ENCODE results near the gene THYN1.

The THYN1 gene

GRCh38 chr11:134207538-134208239 lies 45.5 kb downstream of the THYN1 start:
- no peak for DNase-seq

GRCh38 chr11:134206185-134206584 lies 47.0 kb downstream of the THYN1 start:
- DNase-seq = no peak

GRCh38 chr11:134205729-134206128 lies 47.4 kb downstream of the THYN1 start:
- no peak for DNase-seq

GRCh38 chr11:134202661-134203060 lies 50.5 kb downstream of the THYN1 start:
- DNase-seq = no peak

GRCh38 chr11:134200688-134201087 lies 52.5 kb downstream of the THYN1 start:
- DNase-seq = no peak

GRCh38 chr11:134199531-134199930 lies 53.6 kb downstream of the THYN1 start:
- no peak for DNase-seq
